Calu3 (cell line): ENCODE results near the gene C1orf35. TPM values are rescaled to one million over a fixed set of nuclear protein-coding genes. Genes with fewer than 3 reads are reported as not detected.

Experiments used
- Bru-seq: library from RNA; stranded (reverse); fragments of 400-500 nt; gene quantifications from one replicate; lab custom pipeline; 2021; lab: Mats Ljungman, UMichigan
- BruChase-seq, 2 experiments: library from RNA; stranded (reverse); fragments of 400-500 nt; gene quantifications; one replicate each; lab custom pipeline; 2021; lab: Mats Ljungman, UMichigan
- BruUV-seq: library from RNA; stranded (reverse); fragments of 400-500 nt; replicated peaks from 2 replicates; lab custom pipeline; 2021; lab: Mats Ljungman, UMichigan
- CTCF ChIA-PET: fragments of 300-600 bp; sonication (Branson Sonifier 250); formaldehyde crosslinking; loops from one replicate; lab custom pipeline; 2022; ENCODE audit warnings: antibody characterized with exemption; lab: Charles Lee
- DNase-seq: peaks from one replicate; pipeline ENCODE4 v3.0.0; 2022
- H3K27ac Mint-ChIP-seq: one replicate; pipeline ENCODE4 v1.8.0; 2022; ENCODE audit warnings: mixed read lengths; ENCODE audit not compliant: unreplicated experiment
- H3K27me3 Mint-ChIP-seq: one replicate; pipeline ENCODE4 v1.8.0; 2022; ENCODE audit warnings: mixed read lengths; ENCODE audit not compliant: unreplicated experiment
- H3K36me3 Mint-ChIP-seq: one replicate; pipeline ENCODE4 v1.8.0; 2022; ENCODE audit warnings: mild to moderate bottlenecking, moderate library complexity, mixed read lengths; ENCODE audit not compliant: insufficient read depth, unreplicated experiment
- H3K4me1 Mint-ChIP-seq: one replicate; pipeline ENCODE4 v1.8.0; 2022; ENCODE audit warnings: mild to moderate bottlenecking, low read depth, mixed read lengths; ENCODE audit not compliant: unreplicated experiment
- H3K4me3 Mint-ChIP-seq: one replicate; pipeline ENCODE4 v1.8.0; 2022; ENCODE audit warnings: mild to moderate bottlenecking, low read depth, moderate library complexity, mixed read lengths; ENCODE audit not compliant: unreplicated experiment
- H3K9me3 Mint-ChIP-seq: one replicate; pipeline ENCODE4 v1.8.0; 2022; ENCODE audit warnings: low read depth, mixed read lengths; ENCODE audit not compliant: unreplicated experiment
- CTCF ChIP-seq: fragments of 200-600 bp; IDR thresholded peaks from one replicate; pipeline ENCODE4 v1.8.0; 2022; ENCODE audit warnings: antibody characterized with exemption; ENCODE audit not compliant: unreplicated experiment
- intact Hi-C: fragments of 100-400 bp; cut with micrococcal nuclease; formaldehyde crosslinking; loops from one replicate; pipeline ENCODE4 v1.10.0; 2022; ENCODE audit not compliant: unreplicated experiment
- long read RNA-seq: library from polyadenylated mRNA; stranded (forward); transcript quantifications from one replicate; pipeline ENCODE4 v2.0.0, GENCODE V29; 2022
- total RNA-seq: library from RNA; stranded (reverse); gene quantifications from 2 replicates; pipeline ENCODE4 v1.2.3, GENCODE V29; 2022

C1orf35 gene
- 38.1 and 39.3 TPM in 2 replicates for total RNA-seq
- percentile 74 among the genes with signal in this experiment for Bru-seq, nascent RNA
- percentile 88 among the genes with signal in this experiment for BruChase-seq, experiment 1, labeled RNA remaining after a 6-hour chase
- percentile 93 among the genes with signal in this experiment for BruChase-seq, experiment 2, labeled RNA remaining after a 2-hour chase
- long read RNA-seq, transcript C1orf35-201 (8 exons, 1,427 nt) = major isoform, 56 of 193 reads
- long read RNA-seq, partial matches to known transcripts = 13 of 193 reads
- long read RNA-seq, other reads (novel, unspliced or antisense) = 120 of 193 reads

- Mint-ChIP-seq H3K27ac (peak within 1 kb of the TSS; percentile 78), H3K4me1 (peaks cover 22% of the 10 kb centered on the region), H3K4me3 (peak within 1 kb of the TSS; percentile 92), H3K36me3 (peaks cover 90% of the 10 kb centered on the region), H3K9me3 (no peaks in the 10 kb centered on the region), H3K27me3 (no peaks in the 10 kb centered on the region)
- no TSS peak for BruUV-seq
- no peak for TF ChIP-seq CTCF
- DNase-seq = peak; percentile 97
- CTCF ChIA-PET = no interaction called here
- intact Hi-C loops = no loop called here
These were observed at the start of gene C1orf35 for GRCh38 chr1:228102791-228103620. TSS of gene C1orf35 (minus strand) at chr1:228103325. CDS start at chr1:228103227, 98 bp downstream.

GRCh38 chr1:228152918-228153258 is 49.8 kb upstream of the C1orf35 start:
- Mint-ChIP-seq H3K27me3 (no peaks in the 10 kb centered on the region), H3K27ac (peak overlapping the region; percentile 23), H3K36me3 (peaks cover 32% of the 10 kb centered on the region), H3K4me1 (peaks cover 6% of the 10 kb centered on the region), H3K9me3 (no peaks in the 10 kb centered on the region), H3K4me3 (no peak overlapping the region)
- CTCF ChIA-PET = interaction anchor here (1.0 kb wide), 1 partner anchor 11 kb away, joined by 3 read pairs; no protein-coding TSS in a partner anchor
- no TSS peak for BruUV-seq
- no peak for TF ChIP-seq CTCF
- no peak for DNase-seq
- intact Hi-C loops = no loop called here

GRCh38 chr1:228152097-228152917 is 49.2 kb upstream of the C1orf35 start:
- CTCF ChIA-PET = interaction anchor here (1.3 kb wide), 2 partner anchors 13 to 16 kb away, joined by 3 read pairs; partner anchors contain the start of gene IBA57
- no TSS peak for BruUV-seq
- Mint-ChIP-seq H3K4me3 (no peak overlapping the region), H3K27me3 (no peaks in the 10 kb centered on the region), H3K36me3 (peaks cover 38% of the 10 kb centered on the region), H3K4me1 (peaks cover 6% of the 10 kb centered on the region), H3K9me3 (no peaks in the 10 kb centered on the region), H3K27ac (peak overlapping the region; percentile 23)
- no peak for DNase-seq
- intact Hi-C loops = no loop called here
- TF ChIP-seq CTCF = no peak
